HepG2 (cell line): ENCODE data around the gene GAS6. TPM values are rescaled to one million over a fixed set of nuclear protein-coding genes. Genes with fewer than 3 reads are reported as not detected.

Experiments
- ATAD3A ChIP-seq: sonication (generic); formaldehyde crosslinking; IDR thresholded peaks from 2 replicates; pipeline ENCODE4 v1.4.0; 2020; ENCODE audit warnings: missing genetic modification reagents
- ATF5 ChIP-seq: sonication (generic); formaldehyde crosslinking; IDR thresholded peaks from 2 replicates; pipeline ENCODE4 v1.4.0; 2020; ENCODE audit warnings: mild to moderate bottlenecking, low read depth, missing genetic modification reagents
- CEBPZ ChIP-seq: IDR thresholded peaks from 2 replicates; pipeline ENCODE4 v1.6.1; 2012; ENCODE audit warnings: low read length, improper control_type of control experiment
- GLI4 ChIP-seq: sonication (generic); formaldehyde crosslinking; IDR thresholded peaks from 2 replicates; pipeline ENCODE4 v1.5.1; 2020; ENCODE audit warnings: missing genetic modification reagents, mild to moderate bottlenecking, moderate library complexity, borderline replicate concordance
- KDM4B ChIP-seq: sonication (generic); formaldehyde crosslinking; IDR thresholded peaks from 2 replicates; pipeline ENCODE4 v1.4.0; 2020; ENCODE audit warnings: missing genetic modification reagents
- KLF11 ChIP-seq: IDR thresholded peaks from 2 replicates; pipeline ENCODE4 v1.6.1; 2016; ENCODE audit warnings: missing compliant biosample characterization
- MIER2 ChIP-seq: IDR thresholded peaks from 2 replicates; pipeline ENCODE4 v1.6.1; 2016; ENCODE audit warnings: missing biosample characterization, missing genetic modification reagents
- MIER3 ChIP-seq: IDR thresholded peaks from 2 replicates; pipeline ENCODE4 v1.6.1; 2016; ENCODE audit warnings: missing compliant biosample characterization, borderline replicate concordance
- SALL1 ChIP-seq: sonication (generic); formaldehyde crosslinking; IDR thresholded peaks from 2 replicates; pipeline ENCODE4 v1.8.0; 2022; ENCODE audit warnings: mild to moderate bottlenecking, missing genetic modification reagents
- SNAPC2 ChIP-seq: sonication (generic); formaldehyde crosslinking; IDR thresholded peaks from 2 replicates; pipeline ENCODE4 v1.8.1; 2022; ENCODE audit warnings: mild to moderate bottlenecking, missing genetic modification reagents
- SNAPC4 ChIP-seq: sonication (generic); formaldehyde crosslinking; IDR thresholded peaks from 2 replicates; pipeline ENCODE4 v1.4.0; 2020; ENCODE audit warnings: mild to moderate bottlenecking, missing genetic modification reagents
- WIZ ChIP-seq: sonication (generic); formaldehyde crosslinking; IDR thresholded peaks from 2 replicates; pipeline ENCODE4 v1.5.1; 2020; ENCODE audit warnings: mild to moderate bottlenecking, missing genetic modification reagents
- ZNF513 ChIP-seq: sonication (generic); formaldehyde crosslinking; conservative IDR thresholded peaks from 2 replicates; pipeline ENCODE4 v1.5.0; 2020; ENCODE audit warnings: missing genetic modification reagents
- ZNF614 ChIP-seq: IDR thresholded peaks from 2 replicates; pipeline ENCODE4 v1.6.1; 2018; ENCODE audit warnings: missing biosample characterization, missing genetic modification reagents, inconsistent platforms, borderline replicate concordance
- ZNF737 ChIP-seq: sonication (generic); formaldehyde crosslinking; IDR thresholded peaks from 2 replicates; pipeline ENCODE4 v1.5.0; 2020; ENCODE audit warnings: missing genetic modification reagents, mild to moderate bottlenecking, borderline replicate concordance
- ZNF761 ChIP-seq: sonication (generic); formaldehyde crosslinking; conservative IDR thresholded peaks from 2 replicates; pipeline ENCODE4 v1.4.0; 2020; ENCODE audit warnings: mild to moderate bottlenecking, missing genetic modification reagents
- polyA plus RNA-seq, 8 experiments: library from polyadenylated mRNA; depleted of rRNA in 3 of 8; stranded (reverse) in 7 of 8; unstranded in 1 of 8; fragments of >200 nt; fragmentation: Illumina TruSeq in 4 of 8; extraction: Trizol in 4 of 8; gene quantifications; 2 replicates each; pipeline versions ENCODE4 v1.2.1 to v1.2.3, GENCODE V29; 2011 to 2016; ENCODE audit warnings: low read depth in 4 of 8, missing spikeins in 1 of 8, mixed read lengths in 1 of 8; ENCODE audit not compliant: insufficient read depth in 1 of 8
- total RNA-seq, 5 experiments: library from RNA; depleted of rRNA; stranded (reverse); fragments of >200 nt; fragmentation: Illumina TruSeq; extraction: Trizol; gene quantifications; 2 replicates each; pipeline ENCODE4 v1.2.3, GENCODE V29; 2016; ENCODE audit warnings: low read depth in 1 of 5
- TF ChIP-seq, protein P1 (sequence below): sonication (generic); formaldehyde crosslinking; IDR thresholded peaks from 2 replicates; pipeline ENCODE4 v1.4.0; 2020; ENCODE audit warnings: missing genetic modification reagents

The GAS6 gene
- total and polyA plus RNA-seq, 2 of the 13 experiments (the other 11 are each of a cell fraction or from before 2014, with no cell fraction given): 0.09 to 0.24 TPM

GRCh38 chr13:113777311-113778260 is 86.3 kb downstream of the GAS6 start (continued):
- TF ChIP-seq SNAPC4 (CRISPR knock-in tag) (no peak), WIZ (CRISPR knock-in tag) (peak; percentile 78; the same call in 1 of the 2 replicates), ZNF761 (CRISPR knock-in tag) (no peak), GLI4 (CRISPR knock-in tag) (no peak), CEBPZ (no peak), ZNF737 (CRISPR knock-in tag) (no peak), ATAD3A (no peak), KDM4B (CRISPR knock-in tag) (no peak), ATF5 (CRISPR knock-in tag) (no peak), ZNF513 (no peak), KLF11 (no peak), MIER2 (CRISPR knock-in tag) (peak; percentile 92), ZNF614 (no peak), SALL1 (CRISPR knock-in tag) (0 out of 2 replicates have a peak, but pooled peaks have one; percentile 20), SNAPC2 (no peak), MIER3 (no peak)
- TF ChIP-seq, protein P1, sequence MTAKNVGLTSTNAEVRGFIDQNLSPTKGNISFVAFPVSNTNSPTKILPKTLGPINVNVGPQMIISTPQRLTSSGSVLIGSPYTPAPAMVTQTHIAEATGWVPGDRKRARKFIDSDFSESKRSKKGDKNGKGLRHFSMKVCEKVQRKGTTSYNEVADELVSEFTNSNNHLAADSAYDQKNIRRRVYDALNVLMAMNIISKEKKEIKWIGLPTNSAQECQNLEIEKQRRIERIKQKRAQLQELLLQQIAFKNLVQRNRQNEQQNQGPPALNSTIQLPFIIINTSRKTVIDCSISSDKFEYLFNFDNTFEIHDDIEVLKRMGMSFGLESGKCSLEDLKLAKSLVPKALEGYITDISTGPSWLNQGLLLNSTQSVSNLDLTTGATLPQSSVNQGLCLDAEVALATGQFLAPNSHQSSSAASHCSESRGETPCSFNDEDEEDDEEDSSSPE: no peak
